Activated CD4-positive, alpha-beta T cell treated with anti-CD3 and anti-CD28 coated beads for 4 hours (primary cell): ENCODE results near the gene ING1.
A peak's percentile ranks its signal among the peaks of the same experiment; 100 is the strongest.
"Not testable (repeated sequence)": the region's sequence is repeated elsewhere in the genome, so short reads cannot be mapped to it uniquely, and the experiment has no call there.

Experiments
- DNase-seq, 2 donors: peaks; one replicate each; pipeline ENCODE4 v3.0.0-alpha.2; 2020

The ING1 gene, protein sequence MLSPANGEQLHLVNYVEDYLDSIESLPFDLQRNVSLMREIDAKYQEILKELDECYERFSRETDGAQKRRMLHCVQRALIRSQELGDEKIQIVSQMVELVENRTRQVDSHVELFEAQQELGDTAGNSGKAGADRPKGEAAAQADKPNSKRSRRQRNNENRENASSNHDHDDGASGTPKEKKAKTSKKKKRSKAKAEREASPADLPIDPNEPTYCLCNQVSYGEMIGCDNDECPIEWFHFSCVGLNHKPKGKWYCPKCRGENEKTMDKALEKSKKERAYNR

GRCh38 chr13:110713642-110713952, at the start of gene ING1:
TSS of gene ING1 (plus strand) at chr13:110713700. CDS start at chr13:110714150, 450 bp downstream.
- DNase-seq = no peak

GRCh38 chr13:110664041-110664440, 49.5 kb upstream of the ING1 start:
- DNase-seq = no peak

- DNase-seq = no peak
Observed at GRCh38 chr13:110664673-110665072, 48.8 kb upstream of the ING1 start.

GRCh38 chr13:110665491-110666254, 47.8 kb upstream of the ING1 start:
- DNase-seq = no peak

- no peak for DNase-seq
Observed at GRCh38 chr13:110666255-110666533, 47.3 kb upstream of the ING1 start.

DNA sequence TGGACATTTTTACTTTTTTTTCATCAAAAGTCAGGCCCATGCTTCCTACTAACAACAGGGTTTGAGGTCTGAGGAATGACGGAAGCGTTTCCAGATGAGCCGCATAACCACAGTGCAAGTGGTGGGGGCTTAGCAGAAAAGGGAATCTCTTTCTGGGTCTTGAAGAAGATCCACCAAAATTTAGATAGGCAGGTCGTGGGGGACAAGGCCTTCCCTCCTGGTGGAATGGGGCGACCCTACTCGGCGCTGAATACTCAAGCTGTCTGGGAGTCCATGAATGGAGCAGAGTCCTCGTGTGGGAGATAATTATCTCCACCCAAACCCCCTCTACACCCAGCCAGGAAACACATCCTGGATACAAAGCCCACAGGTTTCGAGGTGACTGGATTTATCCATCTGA, 44.5 kb upstream of the ING1 start:
- no peak for DNase-seq

GRCh38 chr13:110669814-110670213, 43.7 kb upstream of the ING1 start:
- DNase-seq = not testable (repeated sequence)

- DNase-seq = peak in 1 of 2 donors; percentile 10
Observed at GRCh38 chr13:110676595-110677587, 36.6 kb upstream of the ING1 start.

DNA sequence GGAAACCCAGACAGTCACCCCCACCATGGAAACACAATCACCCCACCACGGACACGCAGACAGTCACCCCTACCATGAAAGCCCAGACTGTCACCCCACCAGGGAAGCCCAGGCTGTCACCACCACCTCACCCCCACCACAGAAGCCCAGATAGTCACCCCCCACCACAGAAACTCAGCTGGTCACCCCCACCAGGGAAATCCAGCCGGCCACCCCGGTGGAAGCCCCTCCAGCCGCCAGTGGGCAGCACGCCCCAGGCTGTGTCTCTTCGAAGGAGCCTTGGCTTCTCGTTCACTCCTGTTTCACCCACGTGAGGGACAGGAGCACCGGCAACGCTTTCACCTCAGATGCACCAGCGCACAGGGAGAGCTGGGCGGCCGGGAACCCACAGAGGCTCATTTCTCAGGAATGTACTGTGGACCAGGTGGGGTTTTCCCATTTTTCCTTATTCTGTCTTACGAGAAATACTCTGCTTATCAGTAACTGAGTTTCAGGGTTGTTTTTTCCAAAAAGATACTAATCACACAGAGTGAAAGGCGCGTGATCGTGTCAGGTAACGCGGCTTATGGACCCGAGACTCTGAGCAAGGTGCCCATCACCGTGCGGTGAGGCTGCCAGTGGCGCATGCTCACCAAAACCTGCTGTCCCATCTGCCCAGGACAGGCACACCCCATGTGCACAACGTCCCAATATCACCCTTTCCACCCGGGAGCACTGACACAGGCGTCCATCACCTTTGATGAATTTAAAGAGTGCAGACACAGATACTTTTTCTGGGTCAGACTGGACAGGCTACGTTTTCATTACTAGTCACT, 35.6 kb upstream of the ING1 start:
- no peak for DNase-seq

GRCh38 chr13:110680852-110681251, 32.6 kb upstream of the ING1 start:
- peak in 1 of 2 donors; percentile 17 for DNase-seq

DNA sequence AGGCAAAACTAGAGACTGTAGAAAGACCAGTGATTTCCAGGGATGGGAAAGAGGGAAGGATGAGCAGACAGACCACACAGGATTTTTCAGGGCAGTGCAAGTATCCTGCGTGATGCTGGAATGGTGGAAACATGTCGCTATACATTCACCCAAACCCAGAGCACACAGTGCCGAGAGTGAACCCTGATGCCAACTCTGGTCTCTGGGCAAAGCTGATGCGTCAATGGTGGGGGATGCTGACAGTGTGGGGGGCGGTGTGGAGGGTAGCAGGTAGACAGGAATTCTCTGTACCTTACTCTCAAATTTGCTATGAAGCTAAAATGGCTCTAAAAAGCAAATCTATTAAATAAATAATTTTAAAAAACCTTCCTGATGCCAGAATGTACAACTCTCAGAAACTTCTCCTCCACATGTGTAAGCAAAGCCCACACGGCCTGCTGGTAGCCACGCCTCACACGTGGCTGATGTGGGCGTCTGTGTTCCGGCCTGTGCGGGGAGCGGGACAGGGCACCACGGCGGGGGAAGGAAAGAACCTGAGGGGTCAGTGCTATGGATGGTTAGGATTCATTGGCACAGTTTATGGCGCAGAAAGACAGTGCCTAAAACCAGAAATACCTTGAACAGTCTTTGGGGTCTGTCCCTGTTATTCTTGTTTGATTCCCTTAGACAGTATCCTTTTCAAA, 31.5 kb upstream of the ING1 start:
- DNase-seq = no peak

DNA sequence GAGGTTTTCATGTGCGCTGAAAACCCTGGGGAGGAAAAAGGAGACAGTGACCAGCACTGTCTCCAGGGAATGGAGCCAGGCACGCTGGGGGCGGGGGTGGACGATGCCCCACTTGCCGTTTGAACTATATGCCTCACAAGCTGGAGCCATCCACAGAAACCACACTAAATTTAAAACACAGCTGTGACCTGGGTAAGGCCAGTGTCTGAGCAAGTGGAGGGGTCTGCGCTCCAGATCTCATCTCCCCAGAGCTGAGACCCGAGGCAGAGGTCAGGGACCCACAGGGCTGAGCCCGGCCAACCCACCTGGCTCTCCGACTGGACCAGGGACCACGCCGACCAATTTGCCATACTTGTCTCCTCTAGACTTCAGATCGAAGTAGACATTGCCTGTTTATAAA, 30.8 kb upstream of the ING1 start:
- DNase-seq = no peak

- DNase-seq = no peak
Observed at GRCh38 chr13:110683203-110683883, 30.2 kb upstream of the ING1 start.

DNA sequence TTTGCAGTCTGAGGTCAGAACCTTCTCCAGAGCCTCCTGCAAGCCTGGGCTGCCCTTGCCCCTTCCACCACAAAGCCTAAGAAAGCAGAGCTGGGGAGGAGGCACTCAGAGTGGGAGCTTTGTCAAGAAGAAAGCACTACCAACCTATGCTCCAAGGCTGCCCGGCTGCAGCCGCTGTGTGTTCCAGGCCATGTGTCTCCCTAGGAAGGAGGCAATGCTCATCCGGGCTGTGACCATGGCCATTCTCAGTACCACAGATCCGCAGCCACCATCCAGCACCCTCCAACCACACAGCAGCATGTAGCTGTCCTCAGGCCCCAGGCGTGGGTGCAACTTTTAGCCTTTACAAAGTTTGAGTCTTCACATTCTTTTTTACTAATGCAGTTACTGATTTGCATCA, 29.6 kb upstream of the ING1 start:
- DNase-seq = no peak

DNA sequence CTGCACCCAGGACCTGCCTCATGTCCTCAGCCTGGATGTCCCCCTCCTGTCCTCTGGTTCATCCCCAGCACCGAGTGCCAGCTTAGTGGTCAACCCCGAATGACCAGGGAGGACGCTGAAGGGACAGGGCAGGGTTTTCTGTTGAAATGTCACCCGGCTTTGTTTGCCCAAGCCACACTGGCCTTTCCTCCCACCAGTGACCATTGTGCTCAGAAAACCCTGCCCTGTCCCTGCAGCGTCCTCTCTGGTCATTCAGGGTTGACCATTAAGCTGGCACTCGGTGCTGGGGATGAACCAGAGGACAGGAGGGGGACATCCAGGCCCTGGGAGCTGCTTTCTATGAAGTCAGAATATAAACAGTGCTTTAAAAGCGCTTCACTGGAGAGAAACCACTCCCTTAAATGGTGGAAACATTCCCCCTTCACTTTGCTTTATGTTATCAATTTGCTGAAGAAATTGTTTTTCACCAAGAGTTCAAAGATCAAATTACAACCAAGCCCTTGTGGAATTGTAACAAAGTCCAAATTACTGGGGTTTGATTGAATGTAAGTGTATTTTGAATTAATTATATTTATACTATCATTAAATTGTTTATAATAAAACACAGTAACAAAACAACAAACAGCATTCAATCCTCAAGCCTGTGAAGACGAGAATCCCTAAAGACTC, 29.0 kb upstream of the ING1 start:
- DNase-seq = no peak

DNA sequence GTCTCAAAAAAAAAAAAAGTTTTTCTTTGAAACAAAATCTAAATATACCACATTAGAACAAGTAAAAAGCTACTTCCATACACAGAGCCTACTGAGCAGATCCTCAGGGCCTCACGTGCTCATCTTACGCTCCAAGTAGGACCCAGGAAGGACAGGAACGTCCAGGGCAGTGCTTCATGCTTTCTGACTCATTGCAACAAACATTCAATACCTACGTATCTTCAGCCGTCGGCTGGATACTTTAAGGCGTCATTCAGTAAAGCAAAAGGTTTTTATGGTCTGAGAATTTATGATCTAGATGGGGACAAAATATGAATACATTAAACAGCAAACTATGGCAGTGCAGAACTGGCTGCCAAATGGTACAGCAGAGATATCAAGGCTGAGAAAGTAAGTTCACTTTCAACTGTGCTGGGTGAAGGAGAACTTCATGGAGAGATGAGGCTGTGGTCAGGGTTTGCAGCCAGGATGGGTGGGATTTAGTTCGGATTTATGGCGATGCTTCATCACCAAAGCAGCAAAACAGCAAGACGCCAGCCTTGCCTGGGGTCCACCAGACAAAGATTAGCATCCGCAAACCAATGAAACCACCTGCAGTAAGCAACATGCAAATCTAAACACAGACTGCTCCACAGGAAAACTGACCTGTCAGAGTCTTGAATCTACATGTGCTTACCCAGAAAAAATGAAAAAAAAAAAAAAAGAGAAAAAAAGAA, 28.0 kb upstream of the ING1 start:
- no peak for DNase-seq

GRCh38 chr13:110687736-110688135, 25.8 kb upstream of the ING1 start:
- no peak for DNase-seq

DNA sequence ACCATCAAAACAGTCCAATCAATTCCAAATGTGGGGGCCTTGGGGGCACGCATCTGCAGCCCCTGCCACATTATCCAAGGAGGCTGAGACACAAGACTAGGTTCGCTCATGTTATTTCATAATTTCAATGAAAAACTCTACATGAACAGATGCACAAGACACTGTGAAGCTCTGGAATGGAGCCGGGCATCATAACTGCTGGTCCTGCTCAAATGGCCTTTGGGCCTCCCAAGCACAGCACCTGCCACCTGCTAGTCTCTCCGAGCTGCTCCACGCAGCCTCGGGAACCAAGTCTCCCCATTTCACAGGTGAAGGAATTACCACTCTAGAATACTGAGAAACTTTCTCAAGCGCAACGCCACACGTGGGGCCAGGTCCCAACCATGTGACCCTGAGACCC, 24.5 kb upstream of the ING1 start:
- no peak for DNase-seq

GRCh38 chr13:110689711-110690110, 23.8 kb upstream of the ING1 start:
- no peak for DNase-seq

DNA sequence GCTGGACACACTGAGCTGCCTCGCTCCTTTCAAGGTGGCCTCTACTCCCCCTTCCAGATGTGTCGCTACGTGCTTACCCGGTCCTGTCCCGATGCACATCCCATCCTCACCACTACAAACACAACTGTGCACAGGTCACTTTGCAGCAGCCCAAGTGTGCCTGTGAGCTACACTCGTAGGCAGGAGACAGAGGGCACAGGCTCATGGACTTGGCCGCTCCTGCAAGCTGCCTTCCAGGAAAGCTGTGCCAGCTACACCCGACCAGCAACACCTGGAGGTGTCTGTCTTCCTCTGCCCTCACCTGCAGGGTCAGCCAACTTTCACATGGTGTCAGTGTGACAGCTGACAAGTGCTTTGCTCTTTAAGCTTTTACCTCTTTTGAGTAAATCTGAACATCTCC, 23.0 kb upstream of the ING1 start:
- DNase-seq = no peak
